ENCODE results near the gene SMARCA4.
"Not testable (repeated sequence)": the region's sequence is repeated elsewhere in the genome, so short reads cannot be mapped to it uniquely, and the experiment has no call there.

Gene SMARCA4

GRCh38 chr19:11087870-11088505 lies 127.2 kb downstream of the SMARCA4 start:
- TF ChIP-seq GATA1 (IDR thresholded peaks at IDR 0.05; ENCODE audit: low read depth, low read length) (no peak), POLR2A (IDR thresholded peaks at IDR 0.05; ENCODE audit: low read length) (no peak)
- peak; percentile 53 to 54 for DNase-seq

GRCh38 chr19:11088506-11089253 lies 127.8 kb downstream of the SMARCA4 start:
- DNase-seq, result no peak
- TF ChIP-seq GATA1 (IDR thresholded peaks at IDR 0.05; ENCODE audit: low read depth, low read length) (no peak), POLR2A (IDR thresholded peaks at IDR 0.05; ENCODE audit: low read length) (no peak)

- peak; percentile 90 for DNase-seq
Measured at GRCh38 chr19:11089254-11090013, 128.6 kb downstream of the SMARCA4 start, which contains the start of gene LDLR. LDLR (plus strand) TSS chr19:11089463; CDS start chr19:11089549, 86 bp downstream.

GRCh38 chr19:11090014-11090263 lies 129.1 kb downstream of the SMARCA4 start:
- not testable (repeated sequence) for DNase-seq

More at GRCh38 chr19:11089254-11090013, 128.6 kb downstream of the SMARCA4 start, which contains the start of gene LDLR:
- TF ChIP-seq POLR2A (IDR thresholded peaks at IDR 0.05; ENCODE audit: low read length) (peak; percentile 99), GATA1 (IDR thresholded peaks at IDR 0.05; ENCODE audit: low read depth, low read length) (no peak)

GRCh38 chr19:11090264-11090996 lies 129.6 kb downstream of the SMARCA4 start:
- peak; percentile 95 to 96 for DNase-seq
- TF ChIP-seq GATA1 (IDR thresholded peaks at IDR 0.05; ENCODE audit: low read depth, low read length), result no peak
- peak; percentile 89 for TF ChIP-seq POLR2A (IDR thresholded peaks at IDR 0.05; ENCODE audit: low read length)

- TF ChIP-seq GATA1 (IDR thresholded peaks at IDR 0.05; ENCODE audit: low read depth, low read length), result no peak
- TF ChIP-seq POLR2A (IDR thresholded peaks at IDR 0.05; ENCODE audit: low read length), result no peak
- DNase-seq, result no peak
Measured at GRCh38 chr19:11090997-11091702, 130.3 kb downstream of the SMARCA4 start.

GRCh38 chr19:11091703-11092153 lies 130.9 kb downstream of the SMARCA4 start:
- peak; percentile 64 to 76 for DNase-seq

GRCh38 chr19:11092181-11092538 lies 131.3 kb downstream of the SMARCA4 start:
- no peak for TF ChIP-seq GATA1 (IDR thresholded peaks at IDR 0.05; ENCODE audit: low read depth, low read length)
- TF ChIP-seq POLR2A (IDR thresholded peaks at IDR 0.05; ENCODE audit: low read length), result no peak
- DNase-seq, result peak; percentile 52 to 55

More at GRCh38 chr19:11091703-11092153, 130.9 kb downstream of the SMARCA4 start:
- no peak for TF ChIP-seq GATA1 (IDR thresholded peaks at IDR 0.05; ENCODE audit: low read depth, low read length)
- TF ChIP-seq POLR2A (IDR thresholded peaks at IDR 0.05; ENCODE audit: low read length), result no peak

- DNase-seq, result no peak
- TF ChIP-seq GATA1 (IDR thresholded peaks at IDR 0.05; ENCODE audit: low read depth, low read length), result no peak
- TF ChIP-seq POLR2A (IDR thresholded peaks at IDR 0.05; ENCODE audit: low read length), result no peak
Measured at GRCh38 chr19:11093689-11094238, 132.9 kb downstream of the SMARCA4 start.

GRCh38 chr19:11094520-11094894 lies 133.7 kb downstream of the SMARCA4 start:
- no peak for DNase-seq
- TF ChIP-seq GATA1 (IDR thresholded peaks at IDR 0.05; ENCODE audit: low read depth, low read length) (no peak), POLR2A (IDR thresholded peaks at IDR 0.05; ENCODE audit: low read length) (no peak)

- DNase-seq, result no peak
- no peak for TF ChIP-seq GATA1 (IDR thresholded peaks at IDR 0.05; ENCODE audit: low read depth, low read length)
- no peak for TF ChIP-seq POLR2A (IDR thresholded peaks at IDR 0.05; ENCODE audit: low read length)
Measured at GRCh38 chr19:11096210-11096841, 135.5 kb downstream of the SMARCA4 start.

- not testable (repeated sequence) for DNase-seq
Measured at GRCh38 chr19:11097367-11097766, 136.5 kb downstream of the SMARCA4 start.

GRCh38 chr19:11098327-11098726 lies 137.5 kb downstream of the SMARCA4 start:
- no peak for DNase-seq
- peak; percentile 29 for TF ChIP-seq POLR2A (IDR thresholded peaks at IDR 0.05; ENCODE audit: low read length)
- no peak for TF ChIP-seq GATA1 (IDR thresholded peaks at IDR 0.05; ENCODE audit: low read depth, low read length)
